Subcutaneous abdominal adipose tissue (tissue), 5 donors: ENCODE measurements around the gene ILDR2.

Source experiments
- H3K27ac ChIP-seq: one replicate; pipeline ENCODE4 v1.7.0; 2013; ENCODE audit warnings: low read depth, mild to moderate bottlenecking, inconsistent platforms, low read length, moderate library complexity
- H3K27me3 ChIP-seq, 5 donors: one replicate each; pipeline ENCODE4 v1.7.0; 2013; ENCODE audit warnings: low read length in 5 of 5, inconsistent platforms in 1 of 5; ENCODE audit not compliant: control insufficient read depth in 5 of 5, insufficient read depth in 4 of 5
- H3K36me3 ChIP-seq, 5 donors: one replicate each; pipeline ENCODE4 v1.7.0; 2013; ENCODE audit warnings: low read length in 5 of 5; ENCODE audit not compliant: control insufficient read depth in 5 of 5, insufficient read depth in 5 of 5
- H3K4me1 ChIP-seq, 5 donors: one replicate each; pipeline ENCODE4 v1.7.0; 2013; ENCODE audit warnings: low read length in 5 of 5, mild to moderate bottlenecking in 3 of 5, moderate library complexity in 1 of 5; ENCODE audit not compliant: control insufficient read depth in 5 of 5, insufficient read depth in 5 of 5
- H3K4me3 ChIP-seq, 5 donors: one replicate each; pipeline ENCODE4 v1.7.0; 2013; ENCODE audit warnings: low read length in 5 of 5, low read depth in 1 of 5
- H3K9ac ChIP-seq, 5 donors: one replicate each; pipeline ENCODE4 v1.7.0; 2013; ENCODE audit warnings: low read length in 5 of 5, mild to moderate bottlenecking in 4 of 5, moderate library complexity in 3 of 5
- H3K9me3 ChIP-seq, 5 donors: one replicate each; pipeline ENCODE4 v1.7.0; 2013; ENCODE audit warnings: low read length in 5 of 5; ENCODE audit not compliant: control insufficient read depth in 5 of 5
- donor health status: healthy.
- donor health status: healthy.
- donor health status: healthy.
- donor health status: healthy.
- donor health status: healthy.

ILDR2 gene

GRCh38 chr1:166999500-167000055 is 24.2 kb upstream of the ILDR2 start:
- H3K9me3 ChIP-seq, result peaks cover 0 to 11% (median 2%) of the 10 kb centered on the region in 5 donors
- H3K36me3 ChIP-seq, result no peaks in the 10 kb centered on the region
- H3K9ac ChIP-seq, result no peak overlapping the region
- H3K4me3 ChIP-seq, result no peak overlapping the region
- no peaks in the 10 kb centered on the region for H3K27me3 ChIP-seq
- H3K4me1 ChIP-seq, result no peaks in the 10 kb centered on the region
- H3K27ac ChIP-seq, result no peak overlapping the region

- H3K27me3 ChIP-seq, result no peaks in the 10 kb centered on the region
- H3K4me3 ChIP-seq, result no peak overlapping the region
- H3K36me3 ChIP-seq, result no peaks in the 10 kb centered on the region
- peaks cover 0 to 11% (median 2%) of the 10 kb centered on the region in 5 donors for H3K9me3 ChIP-seq
- no peak overlapping the region for H3K27ac ChIP-seq
- H3K9ac ChIP-seq, result no peak overlapping the region
- H3K4me1 ChIP-seq, result no peaks in the 10 kb centered on the region
These were observed 23.7 kb upstream of the ILDR2 start for GRCh38 chr1:166999075-166999474.

- Histone ChIP-seq H3K36me3 (no peaks in the 10 kb centered on the region), H3K9me3 (peaks cover 0 to 3% (median 0%) of the 10 kb centered on the region in 5 donors), H3K9ac (no peak within 1 kb of the TSS), H3K4me3 (no peak within 1 kb of the TSS), H3K27me3 (peaks cover 0 to 3% (median 0%) of the 10 kb centered on the region in 5 donors), H3K27ac (no peak within 1 kb of the TSS), H3K4me1 (no peaks in the 10 kb centered on the region)
These were observed 13.7 kb upstream of the ILDR2 start, which contains the start of gene MAEL for GRCh38 chr1:166988974-166989515. Gene MAEL, plus strand, starts transcription at chr1:166989280. Its CDS starts 73 bp downstream, at chr1:166989353.

- Histone ChIP-seq H3K27ac (no peak overlapping the region), H3K4me1 (no peaks in the 10 kb centered on the region), H3K4me3 (no peak overlapping the region), H3K9ac (no peak overlapping the region), H3K27me3 (peaks cover 0 to 7% (median 3%) of the 10 kb centered on the region in 5 donors), H3K36me3 (no peaks in the 10 kb centered on the region), H3K9me3 (no peaks in the 10 kb centered on the region)
These were observed 6.2 kb upstream of the ILDR2 start for GRCh38 chr1:166981589-166981988.

GRCh38 chr1:166980818-166981217 is 5.5 kb upstream of the ILDR2 start:
- Histone ChIP-seq H3K4me3 (no peak overlapping the region), H3K27me3 (peaks cover 0 to 7% (median 3%) of the 10 kb centered on the region in 5 donors), H3K27ac (no peak overlapping the region), H3K9me3 (no peaks in the 10 kb centered on the region), H3K36me3 (no peaks in the 10 kb centered on the region), H3K9ac (no peak overlapping the region), H3K4me1 (peaks cover 0 to 5% (median 4%) of the 10 kb centered on the region in 5 donors)

GRCh38 chr1:166980383-166980782 is 5.0 kb upstream of the ILDR2 start:
- peaks cover 0 to 8% (median 7%) of the 10 kb centered on the region in 5 donors for H3K4me1 ChIP-seq
- no peaks in the 10 kb centered on the region for H3K9me3 ChIP-seq
- no peak overlapping the region for H3K4me3 ChIP-seq
- no peak overlapping the region for H3K27ac ChIP-seq
- H3K9ac ChIP-seq, result no peak overlapping the region
- peaks cover 0 to 7% (median 3%) of the 10 kb centered on the region in 5 donors for H3K27me3 ChIP-seq
- no peaks in the 10 kb centered on the region for H3K36me3 ChIP-seq

GRCh38 chr1:166978821-166979220 is 3.5 kb upstream of the ILDR2 start:
- H3K4me1 ChIP-seq, result peaks cover 0 to 17% (median 13%) of the 10 kb centered on the region in 5 donors
- no peaks in the 10 kb centered on the region for H3K36me3 ChIP-seq
- H3K4me3 ChIP-seq, result no peak overlapping the region
- peaks cover 4 to 15% (median 9%) of the 10 kb centered on the region in 5 donors for H3K27me3 ChIP-seq
- no peak overlapping the region for H3K27ac ChIP-seq
- no peaks in the 10 kb centered on the region for H3K9me3 ChIP-seq
- H3K9ac ChIP-seq, result no peak overlapping the region

- H3K9ac ChIP-seq, result no peak overlapping the region
- peaks cover 8 to 17% (median 16%) of the 10 kb centered on the region in 5 donors for H3K27me3 ChIP-seq
- H3K4me1 ChIP-seq, result peaks cover 0 to 17% (median 13%) of the 10 kb centered on the region in 5 donors
- H3K36me3 ChIP-seq, result no peaks in the 10 kb centered on the region
- H3K27ac ChIP-seq, result no peak overlapping the region
- no peaks in the 10 kb centered on the region for H3K9me3 ChIP-seq
- H3K4me3 ChIP-seq, result no peak overlapping the region
These were observed 2.6 kb upstream of the ILDR2 start for GRCh38 chr1:166977951-166978350.

- Histone ChIP-seq H3K36me3 (no peaks in the 10 kb centered on the region), H3K9me3 (no peaks in the 10 kb centered on the region), H3K27ac (no peak overlapping the region), H3K4me3 (peak overlapping the region; percentile 53 to 70 (median 63)), H3K4me1 (peaks cover 0 to 17% (median 13%) of the 10 kb centered on the region in 5 donors), H3K9ac (no peak overlapping the region), H3K27me3 (peaks cover 18 to 37% (median 34%) of the 10 kb centered on the region in 5 donors)
These were observed 544 bp downstream of the ILDR2 start for GRCh38 chr1:166974647-166975345.

GRCh38 chr1:166972826-166973225 is 2.5 kb downstream of the ILDR2 start:
- H3K36me3 ChIP-seq, result no peaks in the 10 kb centered on the region
- no peaks in the 10 kb centered on the region for H3K9me3 ChIP-seq
- H3K27ac ChIP-seq, result no peak overlapping the region
- peaks cover 0 to 17% (median 13%) of the 10 kb centered on the region in 5 donors for H3K4me1 ChIP-seq
- H3K27me3 ChIP-seq, result peaks cover 18 to 38% (median 34%) of the 10 kb centered on the region in 5 donors
- no peak overlapping the region for H3K9ac ChIP-seq
- H3K4me3 ChIP-seq, result no peak overlapping the region
